MM.1S (cell line): Measurements from ENCODE around the gene SNX8.
"Not testable (repeated sequence)": the region's sequence is repeated elsewhere in the genome, so short reads cannot be mapped to it uniquely, and the experiment has no call there.

ENCODE experiments used
- DNase-seq: peaks from one replicate; pipeline ENCODE4 v3.0.0-alpha.2; 2015
- H2AFZ ChIP-seq: fragments of 300-600 bp; sonication (generic); 2 replicates; pipeline ENCODE4 v1.6.0; 2016; ENCODE audit warnings: antibody characterized with exemption, low read length
- H3F3A ChIP-seq: fragments of 300-600 bp; sonication (generic); 2 replicates; pipeline ENCODE4 v1.6.1; 2016; ENCODE audit warnings: mild to moderate bottlenecking, antibody characterized with exemption, low read length, moderate library complexity, mixed read lengths; ENCODE audit not compliant: insufficient read depth
- H3K27ac ChIP-seq: fragments of 300-600 bp; sonication (generic); 2 replicates; pipeline ENCODE4 v1.5.1; 2016; ENCODE audit warnings: mild to moderate bottlenecking, low read length
- H3K27me3 ChIP-seq: fragments of 300-600 bp; sonication (generic); replicated peaks from 2 replicates; pipeline ENCODE4 v1.6.0; 2016; ENCODE audit warnings: low read length; ENCODE audit not compliant: insufficient read depth
- H3K36me3 ChIP-seq: fragments of 300-600 bp; sonication (generic); replicated peaks from 2 replicates; pipeline ENCODE4 v1.6.1; 2016; ENCODE audit warnings: mild to moderate bottlenecking, low read length, mixed read lengths; ENCODE audit not compliant: insufficient read depth
- H3K4me1 ChIP-seq: fragments of 300-600 bp; sonication (generic); 2 replicates; pipeline ENCODE4 v1.6.1; 2016; ENCODE audit warnings: low read length, mixed read lengths
- H3K4me2 ChIP-seq: fragments of 300-600 bp; sonication (generic); 2 replicates; pipeline ENCODE4 v1.6.0; 2016; ENCODE audit warnings: low read depth, low read length
- H3K4me3 ChIP-seq: fragments of 300-600 bp; sonication (generic); 2 replicates; pipeline ENCODE4 v1.5.1; 2016; ENCODE audit warnings: low read length, mixed read lengths
- H3K79me2 ChIP-seq: fragments of 300-600 bp; sonication (generic); 2 replicates; pipeline ENCODE4 v1.6.1; 2016; ENCODE audit warnings: mixed run types, low read length, mixed read lengths
- H3K9ac ChIP-seq: fragments of 300-600 bp; sonication (generic); 2 replicates; pipeline ENCODE4 v1.6.1; 2016; ENCODE audit warnings: low read length, mixed read lengths
- H3K9me2 ChIP-seq: fragments of 300-600 bp; sonication (generic); replicated peaks from 2 replicates; pipeline ENCODE4 v1.6.1; 2016; ENCODE audit warnings: mild to moderate bottlenecking, low read length, mixed read lengths; ENCODE audit not compliant: insufficient read depth
- H3K9me3 ChIP-seq: fragments of 300-600 bp; sonication (generic); replicated peaks from 2 replicates; pipeline ENCODE4 v1.6.1; 2016; ENCODE audit warnings: mild to moderate bottlenecking, low read length, mixed read lengths; ENCODE audit not compliant: insufficient read depth
- H4K20me1 ChIP-seq: fragments of 300-600 bp; sonication (generic); 2 replicates; pipeline ENCODE4 v1.6.1; 2016; ENCODE audit warnings: mild to moderate bottlenecking, low read length, moderate library complexity, mixed read lengths; ENCODE audit not compliant: insufficient read depth
- CTCF ChIP-seq: fragments of 300-600 bp; sonication (generic); IDR thresholded peaks from 2 replicates; pipeline ENCODE4 v1.5.1; 2016; ENCODE audit warnings: antibody characterized with exemption, low read length, mixed read lengths
- EZH2 ChIP-seq: fragments of 300-600 bp; sonication (generic); optimal IDR thresholded peaks from 2 replicates; pipeline ENCODE3; 2017; ENCODE audit warnings: low read depth, mild to moderate bottlenecking, antibody characterized with exemption, low read length, mixed read lengths
- EZH2phosphoT487 ChIP-seq: fragments of 300-600 bp; sonication (generic); IDR thresholded peaks from 2 replicates; pipeline ENCODE4 v1.6.1; 2018; ENCODE audit warnings: antibody characterized with exemption, low read length

Gene SNX8

GRCh38 chr7:2270495-2270894, 43.7 kb downstream of the SNX8 start:
- no peak for TF ChIP-seq EZH2phosphoT487
- TF ChIP-seq CTCF: no peak
- no peak for TF ChIP-seq EZH2
- Histone ChIP-seq H3K4me2 (no peak overlapping the region), H3K27ac (no peak overlapping the region), H3K36me3 (no peaks in the 10 kb centered on the region), H3K4me3 (no peak overlapping the region), H3K9me2 (no peaks in the 10 kb centered on the region), H3K9me3 (no peaks in the 10 kb centered on the region), H3F3A (no peaks in the 10 kb centered on the region), H2AFZ (no peak overlapping the region), H3K27me3 (no peaks in the 10 kb centered on the region), H3K79me2 (no peaks in the 10 kb centered on the region), H4K20me1 (no peaks in the 10 kb centered on the region), H3K4me1 (no peaks in the 10 kb centered on the region), H3K9ac (no peak overlapping the region)
- DNase-seq: no peak

- H3K4me3 ChIP-seq: no peak overlapping the region
- no peak overlapping the region for H3K4me2 ChIP-seq
- H4K20me1 ChIP-seq: no peaks in the 10 kb centered on the region
These were observed 44.2 kb downstream of the SNX8 start for GRCh38 chr7:2269991-2270460.

GRCh38 chr7:2269089-2269990, 44.9 kb downstream of the SNX8 start:
- H3K9ac ChIP-seq, H3K4me3 ChIP-seq, H3F3A ChIP-seq, H3K79me2 ChIP-seq, H3K27ac ChIP-seq, H3K36me3 ChIP-seq, H3K4me2 ChIP-seq, H3K27me3 ChIP-seq, H2AFZ ChIP-seq, H3K9me3 ChIP-seq, H3K4me1 ChIP-seq, DNase-seq, H4K20me1 ChIP-seq, H3K9me2 ChIP-seq: not testable (repeated sequence)

More at GRCh38 chr7:2269991-2270460, 44.2 kb downstream of the SNX8 start:
- Histone ChIP-seq H3K79me2 (no peaks in the 10 kb centered on the region), H3K4me1 (no peaks in the 10 kb centered on the region), H3F3A (no peaks in the 10 kb centered on the region), H2AFZ (no peak overlapping the region), H3K9me3 (no peaks in the 10 kb centered on the region), H3K27ac (no peak overlapping the region), H3K27me3 (no peaks in the 10 kb centered on the region), H3K36me3 (no peaks in the 10 kb centered on the region), H3K9ac (no peak overlapping the region), H3K9me2 (no peaks in the 10 kb centered on the region)
- no peak for DNase-seq
- TF ChIP-seq EZH2 (no peak), CTCF (no peak), EZH2phosphoT487 (no peak)

GRCh38 chr7:2266911-2267310, 47.3 kb downstream of the SNX8 start:
- no peak for DNase-seq
- no peak overlapping the region for H3K27ac ChIP-seq
- no peaks in the 10 kb centered on the region for H3K9me2 ChIP-seq
- H3F3A ChIP-seq: no peaks in the 10 kb centered on the region
- no peak overlapping the region for H3K9ac ChIP-seq
- no peaks in the 10 kb centered on the region for H3K36me3 ChIP-seq
- H3K79me2 ChIP-seq: no peaks in the 10 kb centered on the region
- H2AFZ ChIP-seq: no peak overlapping the region
- no peak overlapping the region for H3K4me2 ChIP-seq
- no peak overlapping the region for H3K4me3 ChIP-seq
- H3K4me1 ChIP-seq: no peaks in the 10 kb centered on the region
- H3K9me3 ChIP-seq: no peaks in the 10 kb centered on the region
- TF ChIP-seq CTCF (no peak), EZH2 (no peak), EZH2phosphoT487 (no peak)
- H3K27me3 ChIP-seq: no peaks in the 10 kb centered on the region
- H4K20me1 ChIP-seq: no peaks in the 10 kb centered on the region
